Esophagus squamous epithelium (tissue), 5 donors: ENCODE data around the gene CXCL8. TPM values are rescaled to one million over a fixed set of nuclear protein-coding genes. Genes with fewer than 3 reads are reported as not detected.

Source experiments
- DNase-seq: peaks from one replicate; lab custom pipeline; 2025; lab: John Stamatoyannopoulos, UW
- H3K27ac ChIP-seq, 4 donors: fragments of 200-600 bp; sonication (generic); one replicate each; pipeline ENCODE4 v1.5.1; 2016 to 2019; ENCODE audit warnings: mild to moderate bottlenecking in 1 of 4
- H3K27me3 ChIP-seq, 4 donors: fragments of 200-600 bp; sonication (generic); 1 replicate in 3 of 4; 2 replicates in 1 of 4; pipeline versions ENCODE4 v1.5.1 to v1.6.0; 2017 to 2021; ENCODE audit warnings: antibody characterized with exemption in 1 of 4
- H3K36me3 ChIP-seq, 3 donors: fragments of 200-600 bp; sonication (generic); one replicate each; pipeline ENCODE4 v1.5.1; 2016 to 2019
- H3K4me1 ChIP-seq, 3 donors: fragments of 200-600 bp; sonication (generic); one replicate each; pipeline ENCODE4 v1.5.1; 2017 to 2019
- H3K4me3 ChIP-seq, 4 donors: fragments of 200-600 bp; sonication (generic); 1 replicate in 3 of 4; 2 replicates in 1 of 4; pipeline ENCODE4 v1.5.1; 2016 to 2019; ENCODE audit warnings: mild to moderate bottlenecking in 2 of 4, moderate library complexity in 1 of 4
- H3K9me3 ChIP-seq, 3 donors: fragments of 200-600 bp; sonication (generic); one replicate each; pipeline ENCODE4 v1.5.1; 2016 to 2019
- CTCF ChIP-seq, 6 experiments: fragments of 450-650 bp in 4 of 6; fragments of 200-600 bp in 2 of 6; sonication (generic) in 2 of 6; IDR thresholded peaks; one replicate each; pipeline ENCODE4 v1.5.1; 2016 to 2019; ENCODE audit warnings: antibody characterized with exemption in 6 of 6, mild to moderate bottlenecking in 4 of 6, moderate library complexity in 4 of 6
- POLR2A ChIP-seq, 4 donors: fragments of 450-650 bp; IDR thresholded peaks; one replicate each; pipeline ENCODE4 v1.6.1; 2017; ENCODE audit warnings: antibody characterized with exemption in 4 of 4, mild to moderate bottlenecking in 4 of 4, moderate library complexity in 3 of 4
- WGBS, 2 donors: methylation state at CpG; one replicate each; pipeline ENCODE4 v1.1.5; 2018; 5-methylcytosine and 5-hydroxymethylcytosine counted together
- intact Hi-C: fragments of 100-400 bp; cut with DNase I; formaldehyde crosslinking; loops from one replicate; pipeline ENCODE4 v1.15.0; 2022
- total RNA-seq, 4 donors: library from RNA; depleted of rRNA; stranded (reverse); fragments of >200 nt; gene quantifications; one replicate each; pipeline ENCODE4 v1.1.0, GENCODE V29; 2016
- donor health status: DM: yes; HTN: yes; CAD: no.

CXCL8 gene
- total RNA-seq, 4 donors from 2014 or later, result 0.76 to 90.2 (median 2.4) TPM; not detected in 1

- no peak for DNase-seq
- intact Hi-C loops, result no loop called here
- TF ChIP-seq POLR2A (IDR thresholded peaks at IDR 0.05) (no peak), CTCF (IDR thresholded peaks at IDR 0.05) (no peak)
- Histone ChIP-seq H3K27me3 (no peaks in the 10 kb centered on the region), H3K9me3 (no peaks in the 10 kb centered on the region), H3K27ac (peak overlapping the region in 2 of 4 donors; percentile 27 to 30), H3K4me3 (no peak overlapping the region), H3K4me1 (peaks cover 23 to 56% (median 24%) of the 10 kb centered on the region in 3 donors), H3K36me3 (no peaks in the 10 kb centered on the region)
- WGBS, 2 donors, result 57% methylated on average over 2 of the region's 2 CpGs
These were observed 30.8 kb upstream of the CXCL8 start for GRCh38 chr4:73709451-73710033.

- intact Hi-C loops, result no loop called here
- TF ChIP-seq POLR2A (IDR thresholded peaks at IDR 0.05), result no peak
- no peak for TF ChIP-seq CTCF (IDR thresholded peaks at IDR 0.05)
- H3K27ac ChIP-seq, result peak overlapping the region in 2 of 4 donors; percentile 27 to 30
These were observed 30.3 kb upstream of the CXCL8 start for GRCh38 chr4:73710094-73710493.

GRCh38 chr4:73711989-73712388 is 28.4 kb upstream of the CXCL8 start:
- H3K36me3 ChIP-seq, result no peaks in the 10 kb centered on the region
- no peak for DNase-seq
- H3K4me1 ChIP-seq, result peaks cover 11 to 38% (median 12%) of the 10 kb centered on the region in 3 donors
- no peaks in the 10 kb centered on the region for H3K27me3 ChIP-seq
- no peak overlapping the region for H3K4me3 ChIP-seq
- 79 to 89% methylated on average over 2 of the region's 2 CpGs for whole genome bisulfite sequencing, 2 donors
- TF ChIP-seq CTCF (IDR thresholded peaks at IDR 0.05), result no peak
- no peak for TF ChIP-seq POLR2A (IDR thresholded peaks at IDR 0.05)
- H3K9me3 ChIP-seq, result no peaks in the 10 kb centered on the region
- intact Hi-C loops, result no loop called here
- H3K27ac ChIP-seq, result no peak overlapping the region

More at GRCh38 chr4:73710094-73710493, 30.3 kb upstream of the CXCL8 start:
- DNase-seq, result no peak
- H3K9me3 ChIP-seq, result no peaks in the 10 kb centered on the region
- no peaks in the 10 kb centered on the region for H3K27me3 ChIP-seq
- 75 to 78% methylated on average over 3 of the region's 3 CpGs for WGBS, 2 donors
- H3K4me3 ChIP-seq, result no peak overlapping the region
- peaks cover 19 to 51% (median 20%) of the 10 kb centered on the region in 3 donors for H3K4me1 ChIP-seq
- H3K36me3 ChIP-seq, result no peaks in the 10 kb centered on the region

- Histone ChIP-seq H3K27me3 (no peaks in the 10 kb centered on the region), H3K36me3 (no peaks in the 10 kb centered on the region), H3K27ac (no peak overlapping the region), H3K4me1 (peaks cover under 1 to 33% (median 3%) of the 10 kb centered on the region in 3 donors), H3K4me3 (no peak overlapping the region), H3K9me3 (no peaks in the 10 kb centered on the region)
- no peak for DNase-seq
- TF ChIP-seq CTCF (IDR thresholded peaks at IDR 0.05) (no peak), POLR2A (IDR thresholded peaks at IDR 0.05) (no peak)
- 74 to 77% methylated on average over 3 of the region's 3 CpGs for WGBS, 2 donors
- intact Hi-C loops, result no loop called here
These were observed 26.7 kb upstream of the CXCL8 start for GRCh38 chr4:73713650-73714049.

- no peaks in the 10 kb centered on the region for H3K27me3 ChIP-seq
- no peak overlapping the region for H3K27ac ChIP-seq
- intact Hi-C loops, result no loop called here
- no peak overlapping the region for H3K4me3 ChIP-seq
- no peaks in the 10 kb centered on the region for H3K36me3 ChIP-seq
- DNase-seq, result no peak
- H3K9me3 ChIP-seq, result no peaks in the 10 kb centered on the region
- 86 to 91% methylated on average over 2 of the region's 2 CpGs for WGBS, 2 donors
- peaks cover 0 to 37% (median 5%) of the 10 kb centered on the region in 3 donors for H3K4me1 ChIP-seq
- no peak for TF ChIP-seq POLR2A (IDR thresholded peaks at IDR 0.05)
- no peak for TF ChIP-seq CTCF (IDR thresholded peaks at IDR 0.05)
These were observed 25.7 kb upstream of the CXCL8 start for GRCh38 chr4:73714647-73715046.
